Mammary epithelial cell (primary cell): Measurements from ENCODE around the gene CDH13.

Source experiments
- EZH2 ChIP-seq: IDR thresholded peaks from 2 replicates; pipeline ENCODE4 v1.6.1; 2012; ENCODE audit warnings: low read length, inconsistent platforms, borderline replicate concordance
- TF ChIP-seq, protein P1 (sequence below), 2 donors: IDR thresholded peaks in 1 of 2; conservative IDR thresholded peaks in 1 of 2; 2 replicates each; pipeline ENCODE4 v1.5.1; 2011 to 2012; ENCODE audit warnings: inconsistent platforms in 2 of 2, low read length in 2 of 2, mild to moderate bottlenecking in 2 of 2, control low read depth in 1 of 2, low read depth in 1 of 2; ENCODE audit not compliant: insufficient read depth in 1 of 2; ENCODE audit errors: extremely low read depth in 1 of 2

DNA sequence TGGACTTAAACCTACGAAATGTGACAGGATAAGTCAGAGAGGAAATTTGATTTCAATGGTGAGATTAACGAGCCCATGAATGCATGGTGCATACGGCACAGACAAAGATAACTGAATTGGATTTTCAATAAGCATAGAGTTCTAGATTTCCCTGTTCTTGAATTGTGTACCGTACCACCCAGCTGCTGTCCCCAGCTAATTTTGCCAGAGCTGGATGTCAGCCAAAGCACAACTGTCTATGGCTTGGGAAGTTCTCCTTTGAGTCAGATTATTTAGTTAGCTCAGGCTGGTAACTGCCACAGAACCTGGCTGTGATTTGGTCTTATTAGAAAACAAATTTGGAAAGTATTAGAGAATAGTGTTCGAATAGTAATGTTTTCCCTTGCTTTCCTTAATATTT lies 143.1 kb downstream of the CDH13 start:
- TF ChIP-seq, protein P1, sequence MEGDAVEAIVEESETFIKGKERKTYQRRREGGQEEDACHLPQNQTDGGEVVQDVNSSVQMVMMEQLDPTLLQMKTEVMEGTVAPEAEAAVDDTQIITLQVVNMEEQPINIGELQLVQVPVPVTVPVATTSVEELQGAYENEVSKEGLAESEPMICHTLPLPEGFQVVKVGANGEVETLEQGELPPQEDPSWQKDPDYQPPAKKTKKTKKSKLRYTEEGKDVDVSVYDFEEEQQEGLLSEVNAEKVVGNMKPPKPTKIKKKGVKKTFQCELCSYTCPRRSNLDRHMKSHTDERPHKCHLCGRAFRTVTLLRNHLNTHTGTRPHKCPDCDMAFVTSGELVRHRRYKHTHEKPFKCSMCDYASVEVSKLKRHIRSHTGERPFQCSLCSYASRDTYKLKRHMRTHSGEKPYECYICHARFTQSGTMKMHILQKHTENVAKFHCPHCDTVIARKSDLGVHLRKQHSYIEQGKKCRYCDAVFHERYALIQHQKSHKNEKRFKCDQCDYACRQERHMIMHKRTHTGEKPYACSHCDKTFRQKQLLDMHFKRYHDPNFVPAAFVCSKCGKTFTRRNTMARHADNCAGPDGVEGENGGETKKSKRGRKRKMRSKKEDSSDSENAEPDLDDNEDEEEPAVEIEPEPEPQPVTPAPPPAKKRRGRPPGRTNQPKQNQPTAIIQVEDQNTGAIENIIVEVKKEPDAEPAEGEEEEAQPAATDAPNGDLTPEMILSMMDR (conservative IDR thresholded peaks at IDR 0.05 in 1 of 2, IDR thresholded peaks at IDR 0.05 in 1 of 2; ENCODE audit: extremely low read depth in 1 of 2, insufficient read depth in 1 of 2, low read depth in 1 of 2, low read length in 2 of 2): no peak
- TF ChIP-seq EZH2: no peak
